Measurements from ENCODE around the gene SH3PXD2A.

DNA sequence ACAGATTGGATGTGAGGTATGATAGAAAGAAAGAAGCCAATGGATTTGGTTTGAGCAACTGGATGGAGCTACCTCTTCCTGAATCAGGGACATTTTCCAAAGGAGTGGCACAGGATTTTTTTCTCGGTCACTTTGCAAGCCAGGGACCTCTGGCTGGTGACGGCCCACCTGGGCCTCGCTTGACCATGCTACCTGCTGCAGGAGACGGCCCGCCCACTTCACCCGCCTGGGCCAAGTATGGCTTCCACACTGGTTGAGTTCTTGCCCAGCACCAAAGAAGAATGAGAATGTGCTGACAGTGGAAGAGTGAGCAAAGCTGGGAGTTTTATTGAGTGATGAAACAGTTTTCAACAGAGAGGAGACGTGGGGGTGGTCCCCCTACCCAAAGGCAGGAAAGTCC lies 24.5 kb upstream of the SH3PXD2A start:
- TF ChIP-seq, protein P1, sequence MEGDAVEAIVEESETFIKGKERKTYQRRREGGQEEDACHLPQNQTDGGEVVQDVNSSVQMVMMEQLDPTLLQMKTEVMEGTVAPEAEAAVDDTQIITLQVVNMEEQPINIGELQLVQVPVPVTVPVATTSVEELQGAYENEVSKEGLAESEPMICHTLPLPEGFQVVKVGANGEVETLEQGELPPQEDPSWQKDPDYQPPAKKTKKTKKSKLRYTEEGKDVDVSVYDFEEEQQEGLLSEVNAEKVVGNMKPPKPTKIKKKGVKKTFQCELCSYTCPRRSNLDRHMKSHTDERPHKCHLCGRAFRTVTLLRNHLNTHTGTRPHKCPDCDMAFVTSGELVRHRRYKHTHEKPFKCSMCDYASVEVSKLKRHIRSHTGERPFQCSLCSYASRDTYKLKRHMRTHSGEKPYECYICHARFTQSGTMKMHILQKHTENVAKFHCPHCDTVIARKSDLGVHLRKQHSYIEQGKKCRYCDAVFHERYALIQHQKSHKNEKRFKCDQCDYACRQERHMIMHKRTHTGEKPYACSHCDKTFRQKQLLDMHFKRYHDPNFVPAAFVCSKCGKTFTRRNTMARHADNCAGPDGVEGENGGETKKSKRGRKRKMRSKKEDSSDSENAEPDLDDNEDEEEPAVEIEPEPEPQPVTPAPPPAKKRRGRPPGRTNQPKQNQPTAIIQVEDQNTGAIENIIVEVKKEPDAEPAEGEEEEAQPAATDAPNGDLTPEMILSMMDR (IDR thresholded peaks at IDR 0.05), result no peak
- TF ChIP-seq POLR2A (IDR thresholded peaks at IDR 0.05) (no peak), POLR2AphosphoS5 (IDR thresholded peaks at IDR 0.05; ENCODE audit: insufficient read depth in 1 of 2, low read depth in 1 of 2) (no peak)
